GM23338 (cell line): ENCODE measurements around the gene MYORG.

Experiments used
- CTCF ChIP-seq, 2 experiments: fragments of 200-600 bp in 1 of 2; sonication (generic) in 1 of 2; conservative IDR thresholded peaks; 2 replicates each; pipeline versions ENCODE4 v1.5.1 to v1.6.1; 2016 to 2017; ENCODE audit warnings: antibody characterized with exemption in 2 of 2, low read depth in 2 of 2, mild to moderate bottlenecking in 2 of 2, moderate library complexity in 1 of 2
- EZH2phosphoT487 ChIP-seq: fragments of 200-600 bp; sonication (generic); IDR thresholded peaks from one replicate; pipeline ENCODE4 v1.8.1; 2018; ENCODE audit warnings: antibody characterized with exemption; ENCODE audit not compliant: unreplicated experiment
- POLR2AphosphoS5 ChIP-seq: IDR thresholded peaks from 2 replicates; pipeline ENCODE4 v1.6.1; 2016; ENCODE audit warnings: antibody characterized with exemption, low read depth

GRCh38 chr9:34347800-34348158 is 28.9 kb downstream of the MYORG start:
- TF ChIP-seq POLR2AphosphoS5 (no peak), EZH2phosphoT487 (no peak), CTCF (conservative IDR thresholded peaks at IDR 0.05; ENCODE audit: low read depth in 2 of 2) (no peak)
